DND-41 (cell line): ENCODE measurements around the gene ANO3.

Experiments
- ATAC-seq: fragments of 200-7000 bp; cut with Tn5 transposase; 3 replicates; pipeline ENCODE4 v1.9.1; 2021; ENCODE audit warnings: low read depth; ENCODE audit not compliant: insufficient read depth
- DNase-seq: peaks from one replicate; pipeline ENCODE4 v3.0.0-alpha.2; 2020
- H2AFZ ChIP-seq: 2 replicates; pipeline ENCODE4 v1.6.0; 2012; ENCODE audit warnings: low read depth, low read length
- H3K27ac ChIP-seq: 2 replicates; pipeline ENCODE4 v1.5.1; 2012; ENCODE audit warnings: low read length, inconsistent platforms
- H3K27me3 ChIP-seq: fragments of 200-600 bp; sonication (generic); 2 replicates; pipeline ENCODE4 v1.6.0; 2012; ENCODE audit warnings: low read length, mild to moderate bottlenecking, inconsistent platforms; ENCODE audit not compliant: insufficient read depth, poor library complexity
- H3K36me3 ChIP-seq: 2 replicates; pipeline ENCODE4 v1.5.1; 2012; ENCODE audit warnings: low read length, inconsistent platforms; ENCODE audit not compliant: insufficient read depth
- H3K4me1 ChIP-seq: 2 replicates; pipeline ENCODE4 v1.5.1; 2012; ENCODE audit warnings: mild to moderate bottlenecking, low read length; ENCODE audit not compliant: insufficient read depth
- H3K4me2 ChIP-seq: 2 replicates; pipeline ENCODE4 v1.6.0; 2012; ENCODE audit warnings: mild to moderate bottlenecking, moderate library complexity, low read length, inconsistent platforms; ENCODE audit not compliant: insufficient read depth
- H3K4me3 ChIP-seq, 2 experiments: fragments of 200-600 bp in 1 of 2; shearing (Covaris generic) in 1 of 2; 2 replicates each; pipeline ENCODE4 v1.5.1; 2012 to 2016; ENCODE audit warnings: inconsistent platforms in 2 of 2, low read length in 2 of 2, mild to moderate bottlenecking in 2 of 2, low read depth in 1 of 2, moderate library complexity in 1 of 2
- H3K79me2 ChIP-seq: 2 replicates; pipeline ENCODE4 v1.6.0; 2012; ENCODE audit warnings: low read length, inconsistent platforms; ENCODE audit not compliant: insufficient read depth
- H3K9ac ChIP-seq: 2 replicates; pipeline ENCODE4 v1.6.0; 2012; ENCODE audit warnings: low read depth, mild to moderate bottlenecking, inconsistent platforms, low read length, moderate library complexity
- H3K9me3 ChIP-seq: 2 replicates; pipeline ENCODE4 v1.5.1; 2012; ENCODE audit warnings: low read length, moderate library complexity, mild to moderate bottlenecking, inconsistent platforms; ENCODE audit not compliant: insufficient read depth, severe bottlenecking
- H4K20me1 ChIP-seq: 2 replicates; pipeline ENCODE4 v1.6.0; 2012; ENCODE audit warnings: low read length; ENCODE audit not compliant: insufficient read depth
- EZH2 ChIP-seq: IDR thresholded peaks from 3 replicates; pipeline ENCODE4 v1.6.1; 2012; ENCODE audit warnings: borderline replicate concordance, low read depth, mild to moderate bottlenecking, moderate library complexity, low read length, inconsistent platforms; ENCODE audit not compliant: severe bottlenecking
- TF ChIP-seq, protein P1 (sequence below): IDR thresholded peaks from 2 replicates; pipeline ENCODE4 v1.5.1; 2012; ENCODE audit warnings: borderline replicate concordance, low read length, moderate library complexity, mild to moderate bottlenecking; ENCODE audit not compliant: poor library complexity, severe bottlenecking; ENCODE audit errors: extremely low read depth

The ANO3 gene

DNA sequence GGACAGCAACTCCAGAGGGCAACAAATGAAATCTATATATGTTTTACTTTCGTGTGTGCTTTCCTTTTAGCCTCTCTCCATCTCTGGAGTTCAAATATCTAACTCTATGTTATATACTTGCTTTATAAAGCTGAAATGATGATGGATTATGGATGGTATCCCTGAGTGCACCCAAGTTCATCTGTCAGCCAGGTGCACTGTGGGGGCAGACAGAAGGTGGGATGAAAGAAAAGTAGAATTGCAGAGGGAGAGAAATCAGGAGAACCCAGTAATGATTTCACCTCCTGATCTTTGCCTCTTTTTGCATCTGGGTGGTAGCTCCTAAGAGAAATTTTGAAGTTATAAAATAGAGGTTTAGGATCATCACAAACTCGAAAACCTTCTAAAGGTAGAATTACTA, 237.7 kb downstream of the ANO3 start:
- no peak for ATAC-seq
- H2AFZ ChIP-seq = no peak overlapping the region

DNA sequence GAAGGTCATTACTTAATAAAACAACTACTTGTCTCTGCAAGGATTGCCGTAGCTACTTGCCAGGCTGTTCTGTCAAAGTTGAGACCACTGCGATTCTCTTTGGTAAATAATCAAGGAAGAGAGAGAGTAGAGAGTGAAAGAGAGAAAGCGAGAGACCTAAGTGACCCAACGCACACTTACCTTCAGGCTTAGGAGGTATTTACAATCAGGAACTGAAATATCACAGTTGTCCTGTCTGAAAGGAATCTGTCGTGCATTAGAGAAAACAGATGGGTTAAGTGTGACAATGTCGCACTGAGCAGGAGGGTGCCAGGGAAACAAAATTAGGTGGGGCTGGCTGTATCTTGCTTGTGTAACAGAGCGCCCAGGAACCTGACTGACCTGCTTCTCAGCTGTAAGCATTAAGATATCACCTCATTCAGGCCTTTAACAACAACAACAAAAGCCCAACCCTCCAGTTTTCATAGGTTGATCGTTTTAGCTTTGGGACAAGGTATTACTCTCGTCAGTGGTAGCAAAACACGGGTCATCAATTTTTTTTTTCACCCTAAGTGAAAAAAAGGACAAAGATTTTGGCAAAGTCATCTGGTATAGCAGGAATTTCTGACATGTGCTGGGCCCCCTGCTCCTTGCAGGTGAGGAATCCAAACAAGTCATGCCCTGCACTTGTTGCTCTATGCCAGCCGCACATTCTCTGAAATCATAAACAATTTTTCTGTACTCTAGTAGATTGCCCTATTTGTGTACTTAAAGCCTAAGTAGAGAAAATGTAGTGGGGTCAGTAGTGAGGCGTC, 240.1 kb downstream of the ANO3 start, which contains the start of gene MUC15:
Gene MUC15 (minus strand): TSS at position 403 of the 794 bp plus-strand sequence. CDS start 5,169 bp downstream, outside the sequence.
- no peak for TF ChIP-seq EZH2
- TF ChIP-seq, protein P1, sequence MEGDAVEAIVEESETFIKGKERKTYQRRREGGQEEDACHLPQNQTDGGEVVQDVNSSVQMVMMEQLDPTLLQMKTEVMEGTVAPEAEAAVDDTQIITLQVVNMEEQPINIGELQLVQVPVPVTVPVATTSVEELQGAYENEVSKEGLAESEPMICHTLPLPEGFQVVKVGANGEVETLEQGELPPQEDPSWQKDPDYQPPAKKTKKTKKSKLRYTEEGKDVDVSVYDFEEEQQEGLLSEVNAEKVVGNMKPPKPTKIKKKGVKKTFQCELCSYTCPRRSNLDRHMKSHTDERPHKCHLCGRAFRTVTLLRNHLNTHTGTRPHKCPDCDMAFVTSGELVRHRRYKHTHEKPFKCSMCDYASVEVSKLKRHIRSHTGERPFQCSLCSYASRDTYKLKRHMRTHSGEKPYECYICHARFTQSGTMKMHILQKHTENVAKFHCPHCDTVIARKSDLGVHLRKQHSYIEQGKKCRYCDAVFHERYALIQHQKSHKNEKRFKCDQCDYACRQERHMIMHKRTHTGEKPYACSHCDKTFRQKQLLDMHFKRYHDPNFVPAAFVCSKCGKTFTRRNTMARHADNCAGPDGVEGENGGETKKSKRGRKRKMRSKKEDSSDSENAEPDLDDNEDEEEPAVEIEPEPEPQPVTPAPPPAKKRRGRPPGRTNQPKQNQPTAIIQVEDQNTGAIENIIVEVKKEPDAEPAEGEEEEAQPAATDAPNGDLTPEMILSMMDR = no peak
- no peaks in the 10 kb centered on the region for H3K36me3 ChIP-seq
- no peak within 1 kb of the TSS for H3K27ac ChIP-seq
- H3K9me3 ChIP-seq = no peaks in the 10 kb centered on the region
- no peaks in the 10 kb centered on the region for H3K27me3 ChIP-seq
- no peak for DNase-seq
- no peaks in the 10 kb centered on the region for H3K4me1 ChIP-seq
- no peak within 1 kb of the TSS for H3K4me3 ChIP-seq
- no peak for ATAC-seq
- H2AFZ ChIP-seq = no peak within 1 kb of the TSS
- H3K79me2 ChIP-seq = no peaks in the 10 kb centered on the region
- H4K20me1 ChIP-seq = no peaks in the 10 kb centered on the region
- no peak within 1 kb of the TSS for H3K9ac ChIP-seq
- H3K4me2 ChIP-seq = no peak within 1 kb of the TSS

More for the DNA sequence above, 237.7 kb downstream of the ANO3 start:
- no peaks in the 10 kb centered on the region for H3K27me3 ChIP-seq
- H3K9me3 ChIP-seq = no peaks in the 10 kb centered on the region
- no peak overlapping the region for H3K4me2 ChIP-seq
- no peak overlapping the region for H3K27ac ChIP-seq
- H3K79me2 ChIP-seq = no peaks in the 10 kb centered on the region
- TF ChIP-seq EZH2 = no peak
- H3K4me3 ChIP-seq = no peak overlapping the region
- no peaks in the 10 kb centered on the region for H3K36me3 ChIP-seq
- no peak overlapping the region for H3K9ac ChIP-seq
- DNase-seq = no peak
- H3K4me1 ChIP-seq = no peaks in the 10 kb centered on the region
- H4K20me1 ChIP-seq = no peaks in the 10 kb centered on the region

DNA sequence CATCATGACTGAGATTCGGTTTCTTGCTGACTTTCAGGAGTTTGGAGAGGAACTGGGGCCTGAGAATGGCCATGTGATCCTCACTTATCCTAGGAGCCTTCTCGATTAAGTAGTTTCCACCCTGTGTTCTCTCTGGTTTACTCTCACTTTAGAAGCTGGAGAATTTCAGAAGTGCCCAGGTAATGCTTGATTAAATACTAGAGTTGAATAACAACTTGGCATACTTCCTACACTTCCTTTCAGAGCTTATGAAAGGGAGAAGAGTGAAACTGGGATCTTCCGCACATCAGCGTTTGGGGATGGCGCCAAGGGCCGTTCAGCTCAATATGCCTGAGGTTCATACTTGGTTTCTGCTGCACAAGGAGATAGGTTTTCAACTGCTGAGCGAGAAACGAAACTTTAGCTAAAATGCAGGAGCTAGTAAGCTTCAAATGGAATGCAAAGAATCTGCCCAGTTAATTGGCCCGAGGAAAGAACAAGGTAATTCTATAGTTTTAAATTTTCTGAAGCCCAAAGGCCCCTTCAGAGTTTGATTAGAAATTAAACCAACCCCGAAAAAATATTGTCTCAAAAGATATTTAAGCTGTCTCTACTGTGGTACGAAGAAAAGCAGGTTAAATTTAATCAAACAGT, 241.0 kb downstream of the ANO3 start:
- Histone ChIP-seq H3K79me2 (no peaks in the 10 kb centered on the region), H2AFZ (no peak overlapping the region), H3K4me3 (no peak overlapping the region), H3K9ac (no peak overlapping the region), H4K20me1 (no peaks in the 10 kb centered on the region), H3K36me3 (no peaks in the 10 kb centered on the region), H3K27ac (no peak overlapping the region), H3K27me3 (no peaks in the 10 kb centered on the region), H3K4me1 (no peaks in the 10 kb centered on the region), H3K4me2 (no peak overlapping the region), H3K9me3 (no peaks in the 10 kb centered on the region)
- ATAC-seq (no peak), DNase-seq (no peak)
- TF ChIP-seq, protein P1 = no peak
- no peak for TF ChIP-seq EZH2

DNA sequence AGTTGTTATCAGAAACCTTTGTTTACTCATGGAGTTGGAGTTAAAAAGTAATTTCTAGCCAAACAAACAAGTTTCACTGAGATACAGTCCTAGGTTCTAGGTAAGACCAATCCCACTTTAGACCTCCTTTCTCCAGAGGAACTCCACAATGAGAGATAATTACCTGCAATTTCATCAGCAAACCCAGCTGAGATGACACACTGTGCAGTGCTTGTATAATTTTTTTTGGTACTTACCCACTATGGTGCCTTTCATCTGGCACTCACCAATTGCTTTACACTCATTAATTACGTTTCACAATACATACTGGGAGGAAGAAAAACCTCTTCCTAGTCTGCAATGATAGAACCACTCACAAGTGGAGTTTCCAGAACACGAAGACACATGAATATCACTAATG, 242.0 kb downstream of the ANO3 start:
- ATAC-seq = no peak
- Histone ChIP-seq H3K4me3 (no peak overlapping the region), H4K20me1 (no peaks in the 10 kb centered on the region), H3K27ac (no peak overlapping the region), H3K79me2 (no peaks in the 10 kb centered on the region), H3K4me2 (no peak overlapping the region), H2AFZ (no peak overlapping the region), H3K27me3 (no peaks in the 10 kb centered on the region), H3K4me1 (no peaks in the 10 kb centered on the region), H3K36me3 (no peaks in the 10 kb centered on the region), H3K9ac (no peak overlapping the region), H3K9me3 (no peaks in the 10 kb centered on the region)
- no peak for DNase-seq
- TF ChIP-seq EZH2 = no peak
- TF ChIP-seq, protein P1 = no peak
